ENCODE measurements around the gene TRPM6. TPM values are rescaled to one million over a fixed set of nuclear protein-coding genes. Genes with fewer than 3 reads are reported as not detected.

TRPM6 gene
- total RNA-seq, result 0.27 and 0.49 TPM in 2 replicates

GRCh38 chr9:74887041-74887980, at the start of gene TRPM6:
Gene TRPM6 (minus strand): TSS chr9:74887921. CDS start chr9:74887856, 65 bp downstream.

Other genes with a start within 250 kb of the TRPM6 start
- gene C9orf40, start 65.0 kb upstream of the TRPM6 start, total RNA-seq, result 9.5 and 10.4 TPM in 2 replicates
- 20.3 and 22.1 TPM in 2 replicates for gene CARNMT1, start 140.4 kb upstream of the TRPM6 start, total RNA-seq
- 25.5 and 30.6 TPM in 2 replicates for gene NMRK1, start 200.2 kb upstream of the TRPM6 start, total RNA-seq
- gene OSTF1, start 200.6 kb upstream of the TRPM6 start, total RNA-seq, result 119 and 128 TPM in 2 replicates